Activated CD4-positive, alpha-beta memory T cell treated with anti-CD3 and anti-CD28 coated beads, Interleukin-2, amount 10 ng/mL, durations not matched to agents 7 days and 5 days (primary cell): ENCODE results near the gene SPINT2. TPM values are rescaled to one million over a fixed set of nuclear protein-coding genes. Genes with fewer than 3 reads are reported as not detected.

ENCODE experiments used
- CTCF ChIA-PET: fragments of 350-600 bp; sonication (Branson Sonifier 250); formaldehyde crosslinking; loops from one replicate; lab custom pipeline; 2021; ENCODE audit warnings: antibody characterized with exemption, inconsistent platforms; lab: Charles Lee
- POLR2A ChIA-PET: fragments of 350-600 bp; sonication (Branson Sonifier 250); formaldehyde crosslinking; loops from one replicate; lab custom pipeline; 2021; ENCODE audit warnings: antibody characterized with exemption; lab: Charles Lee
- DNase-seq: peaks from one replicate; pipeline ENCODE4 v3.0.0-alpha.2; 2020
- H3K27ac Mint-ChIP-seq: one replicate; pipeline ENCODE4 v1.8.0; 2021; ENCODE audit warnings: mild to moderate bottlenecking, mixed read lengths
- H3K27me3 Mint-ChIP-seq: one replicate; pipeline ENCODE4 v1.8.0; 2021; ENCODE audit warnings: mixed read lengths
- H3K36me3 Mint-ChIP-seq: one replicate; pipeline ENCODE4 v1.8.0; 2021; ENCODE audit warnings: low read depth, mixed read lengths
- H3K4me1 Mint-ChIP-seq: one replicate; pipeline ENCODE4 v1.8.0; 2021; ENCODE audit warnings: mixed read lengths
- H3K4me3 Mint-ChIP-seq: one replicate; pipeline ENCODE4 v1.8.0; 2021; ENCODE audit warnings: mild to moderate bottlenecking, mixed read lengths
- H3K9me3 Mint-ChIP-seq: one replicate; pipeline ENCODE4 v1.8.0; 2021; ENCODE audit warnings: mixed read lengths
- total RNA-seq, 2 experiments: library from RNA; stranded (reverse); gene quantifications; one replicate each; pipeline ENCODE4 v1.2.3, GENCODE V29; 2021

Gene SPINT2
- total RNA-seq, 2 experiments from 2014 or later, result 7.3 to 8.0 TPM

DNA sequence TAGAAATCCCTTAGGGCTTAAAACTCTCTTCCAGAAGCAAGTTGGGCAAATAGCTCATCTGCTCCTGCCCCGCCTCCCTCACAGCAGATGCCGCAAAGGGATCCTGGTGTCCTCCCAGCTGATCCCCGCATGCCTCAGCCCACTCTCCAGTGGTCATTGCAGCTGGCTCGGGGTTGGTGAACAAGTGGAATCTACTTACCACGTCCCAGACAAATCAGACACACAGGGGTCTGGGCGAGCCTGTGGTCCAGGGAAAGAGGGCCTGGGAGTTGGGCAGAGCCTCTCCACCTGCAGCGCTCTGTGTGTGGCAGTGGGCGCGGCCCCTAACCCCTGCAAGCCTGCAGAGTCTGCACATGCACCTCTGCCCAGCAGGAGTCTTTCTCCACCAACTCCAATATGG is 28.9 kb downstream of the SPINT2 start:
- Mint-ChIP-seq H3K27me3 (no peaks in the 10 kb centered on the region), H3K36me3 (no peaks in the 10 kb centered on the region), H3K9me3 (no peaks in the 10 kb centered on the region), H3K4me1 (no peaks in the 10 kb centered on the region), H3K4me3 (no peak overlapping the region), H3K27ac (no peak overlapping the region)
- ChIA-PET CTCF (no interaction called here), POLR2A (no interaction called here)
- DNase-seq, result no peak

DNA sequence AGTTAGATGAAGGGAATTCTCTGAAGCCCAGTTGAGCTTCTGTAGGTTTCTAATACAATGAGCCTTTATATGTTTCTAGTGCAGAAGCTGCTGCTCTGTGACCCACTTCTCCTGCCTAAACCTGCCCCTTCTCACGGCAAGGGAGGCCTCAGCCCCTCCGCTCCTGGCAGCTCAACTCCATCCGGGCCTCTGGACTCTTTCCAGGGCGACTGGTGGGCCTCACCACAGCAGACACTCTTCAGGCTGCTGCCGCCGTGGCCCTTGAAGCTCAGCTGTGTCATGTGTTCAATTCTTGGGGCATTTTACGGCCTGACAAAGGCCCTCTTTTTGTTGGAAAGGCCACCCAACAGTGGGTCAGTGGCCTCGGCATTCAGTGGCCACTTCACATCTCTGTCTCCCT is 29.7 kb downstream of the SPINT2 start:
- Mint-ChIP-seq H3K4me1 (no peaks in the 10 kb centered on the region), H3K9me3 (no peaks in the 10 kb centered on the region), H3K27ac (no peak overlapping the region), H3K4me3 (no peak overlapping the region), H3K36me3 (no peaks in the 10 kb centered on the region), H3K27me3 (no peaks in the 10 kb centered on the region)
- CTCF ChIA-PET, result no interaction called here
- POLR2A ChIA-PET, result no interaction called here
- DNase-seq, result no peak

GRCh38 chr19:38298821-38299680 is 34.7 kb downstream of the SPINT2 start:
- CTCF ChIA-PET, result interaction anchor here (0.7 kb wide), 1 partner anchor 907 kb away, joined by 4 read pairs; no protein-coding TSS in a partner anchor
- Mint-ChIP-seq H3K9me3 (no peaks in the 10 kb centered on the region), H3K27ac (no peak overlapping the region), H3K27me3 (no peaks in the 10 kb centered on the region), H3K4me1 (peaks cover 3% of the 10 kb centered on the region), H3K36me3 (no peaks in the 10 kb centered on the region), H3K4me3 (no peak overlapping the region)
- DNase-seq, result no peak
- POLR2A ChIA-PET, result no interaction called here

DNA sequence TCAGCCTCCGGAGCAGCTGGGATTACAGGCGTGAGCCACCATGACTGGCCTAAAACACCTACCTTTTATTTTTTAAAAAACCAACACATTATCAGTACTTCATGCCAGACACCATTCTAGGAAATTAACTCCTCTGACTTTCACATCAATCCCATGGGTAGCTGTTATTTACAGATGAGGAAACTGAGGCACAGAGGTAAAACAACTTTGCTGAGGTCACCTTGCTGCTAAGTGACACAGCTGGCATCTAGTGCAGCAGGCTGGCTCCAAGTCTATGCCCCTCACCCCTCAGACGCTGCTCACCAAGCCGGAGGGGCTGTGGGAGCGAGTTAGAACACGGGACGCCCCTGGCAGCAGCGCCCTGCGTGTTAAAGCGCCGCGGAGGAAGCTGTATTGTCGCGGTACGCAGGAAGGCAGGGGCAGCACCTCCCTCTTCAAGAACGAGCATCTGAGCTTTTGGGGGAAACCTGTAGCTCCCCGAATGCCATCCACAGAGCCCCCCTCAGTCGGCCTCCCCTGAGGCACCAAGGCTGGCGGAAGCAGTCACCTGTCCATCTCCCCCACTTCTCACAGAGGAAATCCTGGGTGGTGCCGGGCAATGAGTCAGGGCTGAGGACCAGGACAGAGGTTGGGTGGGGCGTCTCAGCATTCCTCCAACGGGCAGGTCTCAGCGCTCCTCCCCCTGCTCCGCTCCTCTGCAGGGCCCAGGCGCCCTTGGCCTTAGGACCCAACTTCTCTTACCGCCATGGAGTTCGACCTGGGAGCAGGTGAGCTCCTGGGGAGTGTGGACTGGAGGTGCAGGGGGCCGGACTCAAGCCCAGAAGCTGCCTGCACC is 39.4 kb downstream of the SPINT2 start, which contains the start of gene C19orf33:
Gene C19orf33, plus strand, starts transcription at position 735 of the 835 bp plus-strand sequence. Its CDS starts 11 bp downstream, at position 746.
- Mint-ChIP-seq H3K27me3 (no peaks in the 10 kb centered on the region), H3K9me3 (no peaks in the 10 kb centered on the region), H3K4me1 (peaks cover 4% of the 10 kb centered on the region), H3K36me3 (peaks cover 15% of the 10 kb centered on the region), H3K4me3 (no peak within 1 kb of the TSS), H3K27ac (no peak within 1 kb of the TSS)
- CTCF ChIA-PET, result no interaction called here
- DNase-seq, result no peak
- POLR2A ChIA-PET, result interaction anchor here (0.7 kb wide), 1 partner anchor 71 kb away, joined by 3 read pairs; the partner anchor contains the start of gene PSMD8

DNA sequence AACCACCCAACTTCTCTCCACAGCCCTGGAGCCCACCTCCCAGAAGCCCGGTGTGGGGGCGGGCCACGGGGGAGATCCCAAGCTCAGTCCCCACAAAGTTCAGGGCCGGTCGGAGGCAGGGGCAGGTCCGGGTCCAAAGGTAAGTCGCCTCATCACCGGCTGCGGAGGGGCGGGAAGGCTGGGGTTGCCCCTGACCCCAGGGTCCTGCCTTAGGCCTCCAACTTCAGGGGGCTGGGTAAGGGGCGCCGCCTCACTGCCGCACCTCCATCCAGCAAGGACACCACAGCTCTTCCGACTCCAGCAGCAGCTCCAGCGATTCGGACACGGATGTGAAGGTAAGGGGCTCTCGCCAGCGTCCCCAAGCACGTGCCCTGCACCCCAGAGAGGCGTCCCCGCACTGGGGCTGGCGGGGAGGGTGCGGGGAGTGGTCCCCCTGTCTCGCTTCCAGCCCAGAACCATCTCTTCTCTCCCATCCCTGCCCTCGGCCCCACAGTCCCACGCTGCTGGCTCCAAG is 40.0 kb downstream of the SPINT2 start:
- ChIA-PET POLR2A (no interaction called here), CTCF (no interaction called here)
- H3K27me3 Mint-ChIP-seq, result no peaks in the 10 kb centered on the region
- H3K9me3 Mint-ChIP-seq, result no peaks in the 10 kb centered on the region
- no peak overlapping the region for H3K27ac Mint-ChIP-seq
- H3K4me3 Mint-ChIP-seq, result no peak overlapping the region
- peaks cover 4% of the 10 kb centered on the region for H3K4me1 Mint-ChIP-seq
- DNase-seq, result no peak
- H3K36me3 Mint-ChIP-seq, result peaks cover 15% of the 10 kb centered on the region

- H3K36me3 Mint-ChIP-seq, result peaks cover 15% of the 10 kb centered on the region
- H3K9me3 Mint-ChIP-seq, result no peaks in the 10 kb centered on the region
- H3K27ac Mint-ChIP-seq, result no peak overlapping the region
Measured at GRCh38 chr19:38304866-38305429, 40.6 kb downstream of the SPINT2 start.

GRCh38 chr19:38306236-38306635 is 41.9 kb downstream of the SPINT2 start:
- ChIA-PET POLR2A (no interaction called here), CTCF (interaction anchor here (0.7 kb wide), 1 partner anchor 643 kb away, joined by 3 read pairs; no protein-coding TSS in a partner anchor)
- no peak for DNase-seq
- no peaks in the 10 kb centered on the region for H3K9me3 Mint-ChIP-seq
- H3K27me3 Mint-ChIP-seq, result no peaks in the 10 kb centered on the region
- peaks cover 22% of the 10 kb centered on the region for H3K36me3 Mint-ChIP-seq
- H3K4me1 Mint-ChIP-seq, result peaks cover 9% of the 10 kb centered on the region
- H3K4me3 Mint-ChIP-seq, result no peak overlapping the region
- no peak overlapping the region for H3K27ac Mint-ChIP-seq

More at GRCh38 chr19:38304866-38305429, 40.6 kb downstream of the SPINT2 start:
- Mint-ChIP-seq H3K4me1 (peaks cover 4% of the 10 kb centered on the region), H3K4me3 (no peak overlapping the region), H3K27me3 (no peaks in the 10 kb centered on the region)
- ChIA-PET CTCF (no interaction called here), POLR2A (no interaction called here)
- DNase-seq, result no peak

DNA sequence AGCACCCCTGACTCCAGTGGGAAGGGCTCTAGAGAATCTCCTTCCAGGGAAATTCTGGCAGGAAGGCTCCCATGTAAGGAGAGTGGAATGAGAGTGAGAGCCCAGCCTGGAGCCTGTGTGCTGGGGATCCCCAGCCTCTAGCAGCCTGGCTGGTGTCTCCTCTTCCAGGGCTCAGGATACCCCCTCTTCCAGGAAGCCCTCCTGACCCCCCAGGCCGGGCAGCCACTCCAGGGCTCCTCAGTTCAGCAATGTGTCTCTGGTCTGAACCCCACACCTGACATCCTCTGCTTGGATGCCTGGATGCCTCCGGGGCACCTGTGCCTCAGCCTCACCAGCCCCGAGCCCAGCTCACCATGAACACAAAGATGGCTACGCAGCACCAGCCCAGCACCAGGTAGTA is 42.7 kb downstream of the SPINT2 start:
- ChIA-PET POLR2A (no interaction called here), CTCF (no interaction called here)
- Mint-ChIP-seq H3K4me3 (no peak overlapping the region), H3K27ac (no peak overlapping the region), H3K9me3 (no peaks in the 10 kb centered on the region), H3K36me3 (peaks cover 22% of the 10 kb centered on the region), H3K27me3 (no peaks in the 10 kb centered on the region), H3K4me1 (peaks cover 9% of the 10 kb centered on the region)
- DNase-seq, result no peak

DNA sequence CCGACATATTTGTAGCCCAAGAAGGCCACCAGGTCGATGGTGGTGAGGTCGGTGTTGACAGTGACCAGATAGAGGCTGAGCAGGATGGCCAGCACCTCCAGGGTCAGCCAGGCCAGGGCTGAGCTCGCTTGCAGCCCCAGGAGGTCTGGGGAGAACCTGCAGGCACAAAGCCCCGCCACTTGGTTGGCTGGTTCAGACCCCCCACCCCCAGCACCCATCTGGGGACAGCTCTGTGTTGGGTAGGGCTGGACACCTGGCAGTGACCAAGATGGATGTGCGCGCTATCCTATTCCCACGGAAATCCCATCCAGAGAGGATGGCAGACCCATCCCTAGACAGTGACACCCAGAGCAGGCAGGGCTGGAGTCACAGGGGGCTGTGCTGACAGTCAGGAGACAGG is 43.2 kb downstream of the SPINT2 start:
- H3K36me3 Mint-ChIP-seq, result peaks cover 22% of the 10 kb centered on the region
- H3K27me3 Mint-ChIP-seq, result no peaks in the 10 kb centered on the region
- H3K4me1 Mint-ChIP-seq, result peaks cover 13% of the 10 kb centered on the region
- no peaks in the 10 kb centered on the region for H3K9me3 Mint-ChIP-seq
- POLR2A ChIA-PET, result no interaction called here
- CTCF ChIA-PET, result no interaction called here
- DNase-seq, result no peak
- no peak overlapping the region for H3K27ac Mint-ChIP-seq
- no peak overlapping the region for H3K4me3 Mint-ChIP-seq

DNA sequence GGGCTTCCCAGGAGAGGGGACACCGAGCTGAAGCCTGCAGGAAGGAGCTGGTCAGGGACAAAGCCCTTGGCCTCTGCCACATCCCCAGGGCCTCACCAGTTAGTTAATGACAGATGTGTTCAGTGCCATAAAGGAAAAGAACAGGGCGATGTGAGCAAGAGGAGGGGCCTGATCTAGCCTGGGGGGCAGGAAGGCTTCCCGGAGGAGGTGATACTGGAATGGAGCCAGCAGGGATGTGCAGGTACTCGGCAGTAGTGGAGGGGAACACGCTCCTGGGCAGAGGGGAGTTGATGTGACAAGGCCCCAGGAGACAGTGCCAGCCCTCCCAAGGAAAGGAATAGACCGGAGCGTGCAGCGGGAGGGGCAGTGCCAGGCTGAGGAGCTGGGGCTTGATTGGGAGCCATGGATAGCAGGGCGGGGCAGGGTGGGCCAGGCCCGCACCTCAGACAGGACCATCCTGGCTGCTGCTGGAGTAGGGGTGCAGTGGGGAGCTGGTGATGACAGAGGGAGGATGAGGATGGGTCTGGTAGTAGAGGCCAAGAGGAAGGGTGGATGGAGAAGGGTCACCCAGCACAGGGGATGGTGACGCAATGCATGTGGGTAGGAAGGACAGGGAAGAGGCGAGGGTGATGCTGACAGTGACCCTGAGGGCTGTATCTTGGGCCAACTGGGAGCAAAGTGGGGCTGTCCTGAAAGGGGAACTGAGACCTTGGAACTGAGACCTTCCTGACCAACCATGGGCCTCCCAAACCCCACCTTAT is 43.8 kb downstream of the SPINT2 start:
- H3K4me1 Mint-ChIP-seq, result peaks cover 13% of the 10 kb centered on the region
- H3K9me3 Mint-ChIP-seq, result no peaks in the 10 kb centered on the region
- POLR2A ChIA-PET, result no interaction called here
- H3K27ac Mint-ChIP-seq, result no peak overlapping the region
- no peak for DNase-seq
- CTCF ChIA-PET, result no interaction called here
- H3K36me3 Mint-ChIP-seq, result peaks cover 22% of the 10 kb centered on the region
- no peak overlapping the region for H3K4me3 Mint-ChIP-seq
- H3K27me3 Mint-ChIP-seq, result no peaks in the 10 kb centered on the region

DNA sequence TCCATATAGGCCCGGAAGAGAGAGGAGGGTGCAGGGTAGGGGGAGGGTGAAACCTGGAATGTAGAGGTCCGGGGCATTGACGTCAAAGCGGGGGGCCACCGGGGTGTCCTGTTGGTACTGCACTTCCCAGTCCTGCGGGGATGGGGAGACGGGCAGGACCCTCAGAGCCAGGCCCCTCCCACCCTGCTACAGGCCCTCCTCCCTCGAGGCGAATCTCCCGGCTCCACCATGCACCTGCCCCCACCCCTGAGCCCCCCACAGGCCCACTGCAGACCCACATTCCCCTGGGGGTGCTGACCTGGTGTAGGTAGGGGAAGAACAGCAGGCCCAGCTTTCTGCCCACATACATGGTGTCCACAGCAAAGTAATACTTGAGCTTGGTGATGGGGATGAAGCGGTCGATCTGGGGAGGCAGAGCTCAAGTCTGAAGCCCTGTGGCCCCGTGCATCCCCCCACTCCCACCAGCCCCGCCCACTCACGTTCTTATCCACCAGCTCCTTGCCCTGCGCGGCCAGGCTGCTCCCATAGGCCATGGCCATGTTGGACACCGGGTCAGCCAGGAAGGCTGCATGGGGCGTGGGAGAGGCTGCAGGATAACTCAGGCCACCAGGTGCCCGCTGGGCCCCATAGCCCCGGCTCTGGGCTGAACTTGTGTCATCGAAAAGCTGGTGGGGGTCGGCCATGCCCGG is 44.7 kb downstream of the SPINT2 start:
- H3K36me3 Mint-ChIP-seq, result peaks cover 22% of the 10 kb centered on the region
- ChIA-PET POLR2A (no interaction called here), CTCF (no interaction called here)
- peaks cover 16% of the 10 kb centered on the region for H3K4me1 Mint-ChIP-seq
- no peak overlapping the region for H3K27ac Mint-ChIP-seq
- no peak overlapping the region for H3K4me3 Mint-ChIP-seq
- no peak for DNase-seq
- no peaks in the 10 kb centered on the region for H3K9me3 Mint-ChIP-seq
- H3K27me3 Mint-ChIP-seq, result no peaks in the 10 kb centered on the region
